Measurements from ENCODE around the gene EPS8.
"Not testable (repeated sequence)": the region's sequence is repeated elsewhere in the genome, so short reads cannot be mapped to it uniquely, and the experiment has no call there.

EPS8 gene

DNA sequence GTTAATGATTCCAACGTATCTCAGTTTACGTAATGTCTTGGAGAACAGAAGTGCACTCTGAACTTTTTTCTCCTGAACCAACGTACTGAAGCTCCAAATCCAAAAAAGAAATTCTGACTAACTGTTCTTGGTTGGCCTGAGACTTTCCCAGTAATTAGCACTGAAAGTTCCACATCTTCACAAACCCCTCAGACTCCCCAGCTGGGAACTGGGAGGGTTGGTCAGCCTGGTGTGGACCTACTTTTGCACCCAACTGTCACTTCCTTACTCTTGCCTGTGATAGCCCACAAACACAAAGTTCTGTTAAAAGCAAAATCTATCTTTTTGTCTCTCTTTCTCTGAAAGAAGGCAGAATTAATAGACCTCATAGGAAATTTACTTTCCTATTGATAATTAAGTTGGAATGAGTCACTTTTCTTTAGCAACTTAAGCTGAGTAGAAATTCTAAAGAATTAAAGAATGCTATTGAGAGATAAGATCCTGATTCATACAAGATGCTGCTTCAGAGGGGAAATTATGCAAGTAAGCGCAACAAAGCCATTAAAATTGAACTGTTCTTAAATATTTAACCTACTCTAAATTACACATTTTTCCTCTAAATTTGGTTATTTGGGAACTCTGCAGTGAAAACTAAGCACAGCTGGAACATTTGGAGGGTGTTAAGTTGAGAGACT lies 155.0 kb downstream of the EPS8 start:
- DNase-seq: no peak

DNA sequence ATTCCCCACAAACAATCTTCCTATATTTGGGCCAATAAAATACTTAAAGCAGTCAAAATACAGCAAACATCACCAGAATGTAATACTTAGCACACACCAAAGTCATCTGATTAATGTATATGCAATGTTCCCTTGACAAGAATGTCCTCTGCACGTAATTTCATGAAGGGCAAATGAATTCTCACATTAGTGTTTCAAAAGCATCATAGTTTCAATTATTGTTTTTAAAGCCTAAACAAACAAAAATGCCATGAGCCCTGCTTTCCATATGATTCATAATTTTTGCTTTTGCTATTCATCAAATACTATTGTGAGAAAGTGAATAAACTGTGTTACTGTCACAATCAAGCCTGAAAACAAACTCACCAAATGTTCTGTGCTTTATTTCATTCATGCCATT lies 156.0 kb downstream of the EPS8 start:
- no peak for DNase-seq

DNA sequence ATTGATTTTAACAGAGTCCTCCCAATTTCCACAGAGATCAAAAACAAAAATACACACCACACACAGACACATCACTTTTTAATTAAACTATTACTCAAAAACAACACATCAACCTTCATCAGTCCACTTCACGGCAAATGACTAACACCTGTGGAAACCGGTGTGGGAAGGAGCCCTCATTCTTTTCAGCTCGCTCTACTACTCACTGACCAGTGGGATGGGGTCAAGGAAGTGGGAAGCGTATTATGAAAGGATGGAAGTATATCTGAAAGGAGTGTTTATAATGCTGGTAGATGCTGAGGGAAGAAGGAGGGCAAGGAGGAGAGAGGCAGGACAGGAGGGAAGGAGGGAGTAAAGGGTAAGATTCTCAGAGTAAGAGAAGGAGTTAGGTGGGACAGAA lies 156.5 kb downstream of the EPS8 start:
- no peak for DNase-seq

GRCh38 chr12:15631007-15631715 lies 158.0 kb downstream of the EPS8 start:
- peak; percentile 60 for DNase-seq

DNA sequence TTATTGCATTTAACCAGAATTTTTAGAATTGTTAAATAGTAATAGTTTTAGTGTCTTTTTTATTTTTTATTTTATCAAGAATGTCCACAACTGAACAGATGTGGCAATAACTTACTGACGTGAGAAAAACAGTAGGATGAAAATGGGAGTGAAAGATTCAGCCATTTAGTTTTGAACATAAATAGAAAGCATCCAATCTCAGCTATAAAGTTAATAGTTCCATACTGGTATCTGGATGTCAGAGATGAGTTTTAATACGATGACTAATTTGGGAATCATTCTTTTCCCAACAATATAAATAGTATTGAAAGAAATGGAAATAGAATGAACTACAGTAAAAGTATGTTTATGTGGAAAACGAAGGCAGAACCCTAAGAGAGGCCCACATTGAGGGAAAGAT lies 159.4 kb downstream of the EPS8 start:
- DNase-seq: no peak

GRCh38 chr12:15629108-15629507 lies 160.1 kb downstream of the EPS8 start:
- DNase-seq: no peak

- DNase-seq: no peak
Observed at GRCh38 chr12:15627995-15628945, 160.9 kb downstream of the EPS8 start.

DNA sequence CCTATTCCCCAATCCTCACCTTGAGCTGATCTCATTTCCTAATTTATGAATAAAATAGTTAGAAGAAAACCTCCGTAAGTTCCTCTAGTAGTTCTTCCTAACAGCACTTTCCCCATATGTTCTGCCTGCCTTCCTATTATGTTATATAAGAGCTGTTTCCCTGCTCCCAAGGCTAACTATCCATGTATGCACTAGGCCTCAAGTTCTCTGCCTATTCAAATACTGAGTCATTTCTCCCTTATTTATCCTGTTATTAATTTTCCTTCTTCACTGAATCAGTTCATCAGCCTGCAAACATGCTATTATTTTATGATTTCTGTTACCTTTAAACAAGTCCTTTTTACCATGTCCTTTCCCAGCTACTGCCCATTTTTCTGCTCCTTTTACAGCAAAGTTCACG lies 164.1 kb downstream of the EPS8 start:
- DNase-seq: peak; percentile 42

- DNase-seq: no peak
Observed at GRCh38 chr12:15620741-15621539, 168.2 kb downstream of the EPS8 start.

DNA sequence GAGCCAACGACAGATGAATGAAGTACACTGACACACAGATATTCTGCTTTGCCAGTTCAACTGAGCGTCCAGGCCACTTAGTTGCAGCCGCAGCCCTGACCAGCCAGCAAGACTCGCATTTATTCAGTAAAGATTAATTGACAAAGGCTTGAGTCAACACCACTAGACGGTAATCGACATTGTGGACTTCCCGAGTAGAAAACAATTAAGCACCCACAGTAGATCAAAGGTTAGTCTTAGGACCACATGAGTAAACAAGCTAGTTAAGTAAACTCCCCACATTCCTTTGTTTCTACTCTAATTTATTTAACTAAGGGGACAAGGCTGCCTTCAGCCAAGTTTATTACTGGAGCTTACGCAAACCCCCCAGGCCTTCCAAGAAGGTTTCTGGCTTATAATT lies 172.7 kb downstream of the EPS8 start:
- not testable (repeated sequence) for DNase-seq

DNA sequence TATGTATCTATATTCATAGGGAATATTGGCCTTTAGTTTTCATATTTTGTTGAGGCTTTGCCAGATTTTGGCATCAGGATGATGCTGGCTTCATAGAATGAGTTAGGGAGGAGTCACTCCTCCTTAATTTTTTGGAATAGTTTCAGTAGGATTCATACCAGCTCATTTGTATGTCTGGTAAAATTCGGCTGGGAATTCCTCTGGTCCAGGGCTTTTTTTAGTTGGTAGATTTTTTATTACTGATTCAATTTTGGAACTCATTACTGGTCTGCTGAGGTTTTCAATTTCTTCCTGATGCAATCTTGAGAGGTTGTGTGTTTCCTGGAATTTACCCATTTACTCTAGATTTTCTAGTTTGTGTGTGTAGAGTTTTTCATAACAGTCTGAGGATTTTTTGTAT lies 175.2 kb downstream of the EPS8 start:
- DNase-seq: no peak

DNA sequence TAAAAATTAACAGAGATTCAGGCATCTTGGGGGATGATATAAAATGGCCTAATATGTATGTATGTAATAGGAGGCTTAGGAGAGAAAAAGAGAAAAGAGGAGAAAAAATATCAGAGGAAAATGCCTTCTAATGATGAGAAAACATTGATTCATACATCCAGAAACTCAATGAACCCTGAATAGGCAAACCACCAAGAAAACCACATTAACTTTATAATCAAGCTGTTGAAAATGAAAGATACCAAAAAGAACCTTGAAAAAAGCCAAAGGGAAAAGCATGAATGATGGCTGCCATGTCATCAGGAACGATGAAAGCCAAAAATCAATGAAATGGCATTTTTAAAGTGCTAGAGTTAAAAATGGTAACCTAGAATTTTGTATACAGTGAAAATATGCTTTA lies 180.2 kb downstream of the EPS8 start:
- DNase-seq: no peak

- DNase-seq: no peak
Observed at GRCh38 chr12:15608406-15608805, 180.8 kb downstream of the EPS8 start.

DNA sequence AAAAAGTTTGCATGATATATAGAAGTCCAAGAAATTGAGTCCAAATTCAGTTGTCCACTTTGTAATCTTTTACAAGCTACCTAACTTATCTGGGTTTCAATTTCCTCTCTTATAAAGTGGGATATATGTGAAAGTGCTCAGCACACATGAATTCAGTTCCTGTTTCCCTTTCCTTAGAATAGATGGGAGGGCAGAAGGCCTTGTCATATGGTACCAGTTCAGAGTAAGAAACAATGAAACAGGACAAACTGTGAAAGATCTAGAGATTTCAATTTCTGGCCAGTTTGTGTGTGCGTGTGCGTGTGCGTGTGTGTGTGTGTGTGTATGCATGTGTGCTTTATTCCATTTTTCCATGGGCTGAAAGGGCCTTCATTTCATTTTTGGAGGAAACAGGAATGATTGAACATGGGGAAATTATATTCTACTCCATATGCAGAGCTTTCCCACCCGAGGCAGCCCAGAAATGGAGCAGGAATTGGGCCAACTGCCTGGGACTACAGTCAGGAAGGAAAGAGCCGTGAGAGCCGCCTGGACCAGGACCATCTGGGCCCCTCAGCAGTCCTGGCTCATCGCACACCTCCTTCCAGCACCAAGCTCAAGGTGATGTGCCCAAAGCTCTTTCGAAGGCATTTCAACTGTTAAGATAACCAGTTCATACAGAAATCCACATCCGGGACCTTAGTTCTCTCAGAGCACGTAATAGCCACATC lies 183.2 kb downstream of the EPS8 start:
- no peak for DNase-seq

DNA sequence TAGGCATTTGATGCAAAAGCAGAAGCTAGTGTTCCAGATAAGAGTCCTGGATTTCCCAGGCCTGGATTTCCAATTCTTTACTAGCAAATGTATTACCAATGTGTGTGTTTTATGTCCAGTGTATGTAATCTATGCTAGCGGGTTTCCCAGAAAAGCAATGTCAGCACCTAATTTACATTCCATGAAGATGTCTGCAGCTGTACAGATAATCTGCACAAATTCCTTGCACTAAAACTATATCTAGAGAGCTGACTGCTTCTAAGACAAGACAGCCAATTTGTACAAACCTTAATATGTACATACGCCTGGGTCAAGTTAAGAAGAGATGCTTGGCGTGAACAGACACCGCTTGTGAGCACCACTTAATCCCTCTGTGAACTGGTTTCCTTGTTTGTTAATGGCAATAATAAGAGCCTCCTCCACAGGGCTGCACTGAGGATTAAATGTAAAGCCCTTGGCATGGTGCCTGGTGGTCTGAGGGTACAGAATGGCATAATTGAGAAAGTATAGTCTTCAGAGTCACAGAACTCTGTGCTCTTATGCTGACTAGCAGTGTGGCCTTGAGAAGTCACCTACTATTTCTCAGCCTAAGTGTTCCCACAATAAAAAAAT lies 185.6 kb downstream of the EPS8 start:
- DNase-seq: peak; percentile 63

- DNase-seq: no peak
Observed at GRCh38 chr12:15602051-15602672, 187.0 kb downstream of the EPS8 start.

DNA sequence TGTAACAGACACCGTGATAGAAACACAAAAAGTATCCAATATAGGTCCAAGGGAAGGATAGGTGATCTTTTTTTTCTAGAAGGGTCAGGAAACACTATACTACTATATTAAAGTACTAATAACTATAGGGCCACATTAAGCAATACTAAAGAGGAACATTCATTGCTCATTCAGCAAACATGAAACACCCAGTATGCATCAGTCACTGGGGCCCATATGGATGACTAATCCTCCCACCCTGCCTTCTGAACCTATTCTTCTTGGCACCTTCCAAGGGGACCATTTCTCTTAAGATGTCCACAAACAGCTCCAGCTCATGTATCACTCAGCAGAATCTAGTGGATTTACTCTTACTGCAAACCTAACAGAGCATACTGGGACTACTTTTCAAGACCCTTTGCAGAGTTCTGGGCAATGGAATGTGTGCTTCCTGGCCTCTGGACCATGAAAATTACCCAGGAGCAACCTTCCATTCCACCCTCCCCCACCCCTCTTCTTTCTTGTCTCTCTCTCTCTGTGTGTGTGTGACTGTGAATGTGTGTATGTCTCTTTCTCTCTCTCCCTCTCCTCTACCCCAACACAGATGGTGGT lies 187.9 kb downstream of the EPS8 start:
- DNase-seq: peak; percentile 62

- peak; percentile 29 for DNase-seq
Observed at GRCh38 chr12:15600223-15600935, 188.8 kb downstream of the EPS8 start.

GRCh38 chr12:15599266-15600037 lies 189.7 kb downstream of the EPS8 start:
- peak; percentile 56 for DNase-seq

All from DMS53 (cell line).